Cerebellar nuclear complex (tissue), 1 donor: ENCODE measurements around the gene INPP5A.

Source experiments
- DNase-seq, 2 experiments: peaks; one replicate each; lab custom pipeline; 2025; lab: John Stamatoyannopoulos, UW

The INPP5A gene

DNA sequence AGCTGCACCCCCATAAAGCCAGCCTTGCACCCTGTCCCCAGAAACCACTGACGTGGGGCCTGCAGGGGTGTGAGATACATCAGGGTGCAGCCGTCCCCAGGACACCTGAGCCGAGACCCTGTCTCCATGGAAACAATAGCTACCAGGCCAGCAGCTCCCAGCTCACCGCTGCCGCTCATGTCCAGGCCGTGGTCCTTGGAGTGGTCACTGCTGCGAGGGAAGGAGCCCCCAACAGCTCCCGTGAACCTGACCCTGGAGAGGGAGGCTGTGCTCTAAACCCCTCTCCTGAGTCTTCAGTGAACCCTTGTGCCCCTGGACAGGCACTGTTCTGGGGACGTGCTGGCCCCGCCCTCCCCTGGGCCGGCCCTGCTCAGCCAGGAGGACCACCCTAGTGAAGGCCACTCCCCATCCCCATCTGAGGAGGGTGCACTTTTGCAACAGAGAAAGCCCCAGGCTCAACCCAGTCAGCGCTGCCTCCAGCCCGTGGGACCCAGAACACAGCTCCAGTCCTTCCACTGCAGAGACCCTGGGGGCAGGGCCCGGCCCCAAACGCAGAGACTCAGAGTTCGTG, 19.6 kb upstream of the INPP5A start:
- DNase-seq: no peak

DNA sequence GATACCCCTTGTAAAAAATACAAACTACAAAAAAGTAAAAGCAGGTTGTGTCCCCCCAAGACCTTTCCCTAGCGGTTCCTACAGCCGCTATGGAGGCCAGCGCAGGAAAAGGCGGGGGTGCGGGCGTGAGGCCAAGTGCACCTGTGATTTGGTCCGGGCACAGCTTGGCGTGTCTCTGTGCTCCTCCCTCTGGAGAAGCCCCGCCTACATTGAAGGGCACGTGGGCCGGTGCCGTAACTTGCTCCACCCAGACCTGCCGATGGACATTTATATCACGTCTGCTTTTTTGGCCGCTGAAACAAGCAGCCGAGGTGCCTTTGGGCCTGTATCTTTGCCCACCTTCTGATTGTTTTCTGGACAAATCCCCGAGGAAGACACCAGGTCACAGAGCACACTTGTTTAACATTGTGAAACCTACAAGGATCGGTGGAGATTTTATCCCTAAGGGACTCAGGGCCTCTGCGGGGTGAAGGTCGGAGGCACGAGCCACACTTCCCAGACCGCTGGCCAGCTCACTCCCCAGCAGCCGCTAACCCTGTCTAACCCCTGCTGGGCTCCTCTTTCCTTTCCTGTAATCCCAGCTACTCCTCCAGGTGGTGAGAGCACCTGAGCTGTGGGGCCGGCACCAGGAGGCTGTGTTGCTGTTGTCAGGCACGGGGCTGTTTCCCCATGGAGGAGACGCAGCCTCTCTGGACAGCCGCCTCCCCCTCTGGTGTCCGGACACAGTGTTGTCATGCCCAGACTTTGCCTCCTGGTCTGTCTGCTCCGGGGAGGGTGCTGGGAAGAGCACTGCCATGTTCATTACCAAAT, 18.8 kb upstream of the INPP5A start:
- DNase-seq: no peak

DNA sequence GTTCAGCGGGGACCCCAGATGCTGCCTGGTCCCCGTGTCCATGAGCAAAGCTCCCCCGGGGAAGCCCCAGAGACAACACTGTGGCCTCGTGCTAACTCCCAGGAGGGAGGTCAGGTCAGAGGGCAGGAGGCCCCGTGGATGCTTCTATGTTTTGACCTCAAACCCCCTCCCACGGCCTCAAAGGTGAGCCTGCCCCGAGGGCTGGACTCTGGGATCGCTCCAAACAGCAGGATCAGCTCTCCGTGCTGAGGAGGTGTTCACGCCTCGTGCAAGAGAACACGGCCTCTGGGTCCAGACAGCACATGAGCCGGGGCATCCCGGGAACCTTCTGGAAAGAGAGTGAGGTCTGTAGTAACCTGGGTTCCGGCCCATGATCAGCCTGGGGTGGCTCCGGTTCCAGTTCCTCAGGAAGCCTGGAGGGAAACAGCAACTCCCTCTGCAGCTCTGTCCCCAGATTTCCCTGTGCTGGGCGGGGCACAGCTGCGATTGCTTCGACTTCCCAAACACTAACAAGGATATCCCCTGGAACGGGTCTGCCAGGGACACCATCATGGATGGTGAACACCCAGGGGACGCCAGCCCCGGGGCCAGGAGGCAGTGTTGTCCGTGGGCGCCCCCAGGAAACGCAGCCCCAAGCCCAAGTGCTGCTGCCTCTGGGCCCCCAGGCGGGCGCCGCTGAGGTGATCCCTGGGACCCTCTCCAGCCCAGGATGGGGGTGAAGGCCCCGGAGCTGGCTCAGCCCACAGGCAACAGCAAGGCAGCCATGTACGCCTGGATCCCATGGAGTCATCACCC, 18.0 kb upstream of the INPP5A start:
- no peak for DNase-seq

DNA sequence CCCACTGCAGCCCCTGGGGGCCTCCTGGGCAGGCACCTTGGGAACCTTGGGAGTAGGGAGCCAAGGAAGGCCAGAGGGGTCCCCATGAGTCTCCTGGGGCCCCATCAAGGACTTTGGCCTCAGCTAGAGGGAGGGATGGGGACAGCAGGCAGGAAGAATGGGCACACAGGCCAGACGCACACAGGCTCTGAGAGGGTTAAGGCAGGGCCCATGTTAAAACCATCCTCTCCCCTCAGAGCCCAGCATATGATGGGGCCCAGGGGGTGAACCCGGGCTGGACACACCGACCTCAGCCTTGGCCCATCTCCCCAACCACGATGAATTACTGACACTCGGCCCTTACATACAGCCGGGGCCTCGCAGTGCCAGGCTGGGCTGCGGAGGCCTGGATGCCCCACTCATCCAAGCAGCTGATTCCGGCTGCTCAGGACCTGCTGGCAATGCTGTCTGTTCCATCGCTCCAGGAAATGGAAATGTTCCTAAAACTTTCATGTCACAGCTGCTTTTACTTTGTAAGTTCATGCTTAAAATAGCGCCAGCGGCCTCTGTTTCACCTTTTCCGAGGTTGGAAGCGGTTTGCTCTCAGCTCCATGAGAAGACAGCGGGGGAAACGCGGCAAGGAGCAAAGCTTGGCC, 17.3 kb upstream of the INPP5A start:
- no peak for DNase-seq

DNA sequence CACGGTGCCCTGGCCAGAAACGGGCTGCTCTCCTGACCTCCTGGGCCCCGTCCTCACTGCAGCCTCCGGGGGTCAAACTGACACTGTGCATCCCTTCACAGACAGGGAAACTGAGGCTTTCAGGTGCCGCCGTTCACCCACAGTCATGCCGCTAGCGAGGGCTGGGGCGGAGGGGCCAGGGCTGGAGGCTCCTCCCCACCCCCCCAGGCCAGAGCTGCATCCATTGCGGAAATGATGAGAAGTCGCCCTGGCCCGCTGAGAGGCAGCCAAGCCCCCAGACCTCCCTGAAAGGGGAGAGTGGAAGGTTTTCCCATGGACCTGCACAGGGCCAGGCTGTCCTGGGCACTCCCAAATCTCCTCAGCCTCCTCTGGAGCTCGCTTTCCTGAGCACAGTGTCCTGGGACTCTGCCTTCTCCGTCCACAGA, 16.5 kb upstream of the INPP5A start:
- DNase-seq: no peak

DNA sequence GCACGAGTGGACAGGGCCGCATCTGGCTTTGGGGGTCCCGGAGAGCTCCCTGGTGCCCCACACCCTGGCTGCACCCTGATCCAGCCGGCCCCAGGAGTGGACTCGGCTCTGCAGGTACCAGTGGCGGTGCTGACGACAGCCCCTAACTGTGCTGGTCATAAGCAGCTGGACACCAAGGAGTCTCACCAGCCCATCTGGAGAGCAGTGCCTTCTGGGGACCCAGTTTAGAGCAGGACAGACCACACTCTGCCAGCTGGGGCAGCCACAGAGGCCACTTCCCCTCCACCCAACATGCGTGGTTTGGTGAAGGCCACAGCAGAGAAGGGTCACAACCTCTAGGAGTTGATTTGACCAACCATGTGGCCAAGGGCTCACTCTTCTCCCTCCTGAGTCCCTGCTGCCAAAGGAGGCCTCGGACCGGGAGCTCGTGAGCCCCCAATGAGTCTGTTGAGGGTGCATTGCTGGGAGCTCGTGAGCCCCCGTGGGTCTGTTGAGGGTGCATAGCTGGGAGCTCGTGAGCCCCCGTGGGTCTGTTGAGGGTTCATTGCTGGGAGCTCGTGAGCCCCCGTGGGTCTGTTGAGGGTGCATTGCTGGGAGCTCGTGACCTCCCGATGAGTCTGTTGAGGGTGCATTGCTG, 16.0 kb upstream of the INPP5A start:
- no peak for DNase-seq

DNA sequence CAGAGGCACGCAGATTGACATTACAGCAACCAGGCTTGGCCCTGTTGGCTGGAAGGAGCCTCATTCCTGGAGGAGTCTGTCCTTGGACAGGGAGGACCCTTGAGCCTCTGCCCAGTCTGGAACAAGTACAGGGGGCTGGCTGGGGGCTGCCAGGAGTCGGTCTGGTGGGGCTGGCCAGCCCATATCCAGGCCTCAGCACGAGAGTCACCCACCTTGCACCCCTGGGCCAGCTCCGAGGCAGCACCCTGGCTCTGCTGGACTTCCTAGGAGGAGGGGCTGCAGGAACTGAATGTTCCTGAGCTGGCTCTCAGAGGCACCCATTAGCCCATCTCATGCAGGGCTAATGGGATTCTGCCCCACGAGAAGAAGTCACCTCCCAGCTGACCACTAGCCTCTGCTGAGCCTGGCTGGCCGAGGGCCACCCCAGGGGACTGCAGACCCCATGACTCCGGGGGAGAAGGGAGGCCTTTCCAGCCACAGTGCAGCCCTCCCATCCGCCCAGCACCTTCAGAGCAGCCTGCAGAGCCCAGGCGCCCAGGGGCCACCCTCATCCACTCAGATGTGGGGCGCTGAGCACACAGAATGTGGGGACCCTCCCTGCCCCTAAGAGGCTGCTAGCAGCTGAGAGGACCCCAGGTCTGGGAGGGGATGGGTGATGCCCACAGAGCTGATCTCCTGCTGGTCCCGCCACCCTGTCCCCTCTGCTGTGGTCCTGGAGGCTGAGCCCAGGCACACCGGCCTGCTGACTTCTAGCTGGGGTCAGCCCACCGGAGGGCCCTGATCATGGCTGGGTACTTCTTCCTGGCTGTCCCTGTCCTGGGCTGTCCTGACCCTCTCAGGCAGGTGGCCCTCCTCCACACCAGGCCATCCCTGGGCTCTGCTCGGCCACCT, 14.8 kb upstream of the INPP5A start:
- DNase-seq: no peak

DNA sequence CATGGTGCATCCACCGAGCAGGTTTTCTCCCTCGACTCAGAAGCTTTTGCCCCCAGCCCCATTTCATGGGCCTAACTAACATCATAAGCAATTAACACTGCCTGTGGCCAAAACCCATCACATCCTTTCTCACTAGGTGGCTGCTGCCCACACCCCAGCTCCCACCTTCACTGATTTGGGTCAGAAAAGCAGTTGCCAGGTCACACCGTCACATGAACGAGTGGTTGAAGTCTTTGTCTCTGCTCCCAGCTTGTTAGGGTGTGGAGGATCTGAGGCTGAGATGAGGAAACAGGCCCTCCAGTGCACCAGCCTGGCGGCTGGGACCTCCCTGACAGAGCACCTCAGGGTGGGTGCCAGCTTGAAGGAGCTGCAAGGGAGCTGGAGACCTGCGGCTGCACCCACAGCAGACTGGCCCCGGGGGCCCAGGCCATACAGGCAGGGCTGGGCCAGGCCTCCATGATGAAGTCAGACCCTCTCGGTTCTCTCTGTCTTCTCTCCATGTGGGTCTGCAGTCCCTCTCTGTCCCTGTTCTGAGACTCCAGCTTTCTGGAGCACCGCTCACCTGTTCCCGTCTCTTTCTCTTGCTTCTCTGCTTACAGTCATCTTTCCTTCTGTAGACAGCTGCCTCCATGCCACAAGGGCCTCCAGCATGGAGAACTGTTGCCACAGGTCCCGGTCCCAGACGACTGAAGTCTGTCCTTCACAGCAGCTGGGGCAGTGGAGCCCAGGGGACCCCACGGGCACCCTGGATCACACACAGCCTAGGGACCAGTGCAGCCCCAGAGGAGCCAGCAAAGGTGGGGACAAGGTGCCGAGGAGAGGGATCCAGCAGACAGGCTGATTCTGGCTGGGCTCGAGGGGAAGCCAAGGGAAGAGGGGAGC, 13.8 kb upstream of the INPP5A start:
- no peak for DNase-seq

DNA sequence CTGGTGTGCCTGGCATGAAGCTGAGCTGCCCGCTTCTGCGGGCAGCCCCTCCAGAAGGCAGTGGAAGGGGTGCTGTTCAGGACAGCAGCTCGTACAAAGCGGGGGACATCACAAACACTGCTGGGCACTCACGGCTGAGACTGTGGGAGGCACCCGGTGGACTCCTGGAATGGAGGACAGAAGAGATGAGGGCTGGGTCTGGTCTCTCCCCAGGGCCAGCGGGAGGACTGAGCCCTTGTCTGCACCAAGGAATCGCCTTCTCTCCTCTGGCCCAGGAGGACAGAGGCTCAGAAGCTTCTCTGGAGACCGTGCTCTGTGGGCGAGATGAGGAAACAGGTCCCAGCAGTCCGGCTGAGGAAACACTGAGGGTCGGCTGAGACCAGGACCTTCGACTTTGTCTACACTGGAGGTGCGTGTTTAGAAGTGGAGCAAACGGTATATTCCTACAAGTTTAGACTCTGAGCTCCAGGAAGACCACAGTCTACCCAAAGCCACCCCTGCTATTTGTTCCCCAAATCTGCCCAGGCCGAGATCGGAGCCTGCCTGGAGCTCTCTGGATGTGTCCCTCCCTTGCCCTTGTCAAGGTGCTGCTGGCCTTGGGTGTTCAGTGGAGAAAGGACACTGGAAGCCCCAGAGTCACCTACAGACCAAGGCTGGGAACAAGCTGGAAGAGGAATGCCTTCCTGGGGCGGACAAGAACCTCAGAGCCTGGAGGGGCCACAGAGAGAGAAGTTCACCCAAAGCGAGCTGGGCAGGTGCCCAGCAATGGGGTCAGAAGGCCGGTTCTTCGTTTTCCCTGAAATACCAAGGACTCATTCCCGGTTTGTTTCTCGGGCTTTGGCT, 12.9 kb upstream of the INPP5A start:
- no peak for DNase-seq

DNA sequence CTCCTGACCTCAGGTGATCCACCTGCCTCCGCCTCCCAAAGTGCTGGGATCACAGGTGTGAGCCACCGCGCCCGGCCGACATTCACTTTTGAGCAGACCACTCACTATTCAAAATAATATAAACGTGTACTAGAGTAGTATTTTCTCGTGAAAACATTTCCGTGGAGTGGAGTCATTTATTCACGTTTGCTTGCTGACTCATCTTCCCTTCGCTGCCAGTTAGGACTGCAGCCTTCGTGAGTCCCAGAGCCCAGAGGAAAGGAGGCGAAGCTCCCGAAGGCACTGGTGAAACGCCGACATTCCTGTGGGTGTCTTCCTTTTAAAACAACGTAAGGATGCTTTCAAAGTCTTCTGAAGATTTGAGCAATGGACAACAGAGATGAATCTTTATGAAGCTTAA, 10.9 kb upstream of the INPP5A start:
- DNase-seq: no peak

DNA sequence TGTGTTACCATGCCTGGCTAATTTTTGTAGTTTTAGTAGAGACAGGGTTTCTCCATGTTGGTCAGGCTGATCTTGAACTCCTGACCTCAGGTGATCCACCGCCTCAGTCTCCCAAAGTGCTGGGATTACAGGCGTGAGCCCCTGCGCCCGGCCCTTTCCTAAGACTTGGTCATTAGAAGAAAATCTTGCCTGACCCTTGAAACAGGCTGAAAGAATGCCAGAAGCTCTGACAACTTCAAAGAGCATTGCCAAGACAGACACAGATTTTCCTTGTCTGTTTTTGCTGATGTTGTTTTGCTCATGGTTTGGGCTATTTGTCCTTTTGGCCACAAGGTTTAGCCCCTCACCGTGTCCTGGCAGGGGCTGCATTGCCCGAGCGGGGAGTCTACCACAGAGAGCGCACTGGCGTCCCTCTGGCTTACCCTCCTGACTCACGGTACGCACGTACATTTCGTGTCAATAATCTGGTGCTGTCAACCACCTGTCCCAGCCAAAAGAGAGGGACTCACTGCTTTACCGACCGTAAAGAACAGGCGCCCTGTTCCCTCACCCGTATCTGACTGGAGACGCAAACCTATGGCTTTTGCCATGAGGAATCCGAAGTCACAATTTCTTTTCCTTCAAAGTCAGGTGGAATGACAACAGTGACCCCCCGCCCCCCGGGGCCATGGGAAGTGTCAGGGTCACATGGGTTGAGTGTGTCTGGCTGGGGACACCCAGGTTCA, 10.1 kb upstream of the INPP5A start:
- no peak for DNase-seq

DNA sequence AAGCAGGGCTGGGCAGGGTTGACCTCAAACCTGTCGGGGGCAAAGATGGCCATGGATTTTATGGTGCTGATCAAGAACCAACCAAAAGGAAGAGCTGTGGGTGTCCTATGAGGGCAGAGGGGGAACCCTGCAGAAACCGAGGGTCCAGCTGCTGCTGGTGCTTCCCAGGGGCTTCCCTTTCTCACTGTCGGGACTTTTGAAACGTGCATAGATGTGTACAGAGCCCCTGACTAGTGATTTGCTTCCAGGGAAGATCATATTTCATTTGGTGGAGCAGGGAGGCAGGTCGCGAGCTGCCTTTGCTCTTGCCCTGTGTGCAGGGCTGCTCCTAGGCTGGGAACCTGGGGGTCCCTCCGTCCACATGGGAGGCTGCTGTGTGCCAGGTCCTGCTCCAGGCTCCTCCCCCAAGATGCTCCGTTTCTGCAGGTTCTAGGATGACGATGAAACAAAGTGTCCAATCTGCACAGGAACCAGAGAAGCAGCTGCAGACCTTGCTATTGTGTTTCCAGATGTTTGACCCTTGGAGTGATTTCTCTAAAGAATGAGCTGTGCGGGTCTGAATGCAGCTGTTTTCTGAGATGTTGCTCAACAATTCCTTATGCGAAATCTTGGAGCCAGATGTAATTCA, 9.4 kb upstream of the INPP5A start:
- no peak for DNase-seq

DNA sequence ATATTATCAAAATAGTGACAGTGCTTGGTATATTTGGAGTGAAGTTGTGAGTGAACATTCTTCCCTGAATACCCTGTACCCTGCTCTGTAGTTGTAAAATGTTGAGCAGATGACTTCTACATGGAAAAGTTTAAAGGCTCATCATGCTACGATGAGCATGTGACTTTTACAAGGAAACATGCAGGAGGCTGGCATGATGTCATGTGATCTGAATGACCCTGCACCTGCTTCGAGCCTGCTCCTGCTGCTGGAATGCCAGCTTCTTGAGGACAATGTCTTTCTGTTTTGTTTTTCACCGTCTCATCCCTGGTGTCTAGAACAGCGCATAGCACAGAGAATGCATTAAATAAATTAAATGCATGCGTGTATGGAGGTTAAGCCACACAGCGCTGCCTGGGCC, 5.4 kb upstream of the INPP5A start:
- DNase-seq: no peak

DNA sequence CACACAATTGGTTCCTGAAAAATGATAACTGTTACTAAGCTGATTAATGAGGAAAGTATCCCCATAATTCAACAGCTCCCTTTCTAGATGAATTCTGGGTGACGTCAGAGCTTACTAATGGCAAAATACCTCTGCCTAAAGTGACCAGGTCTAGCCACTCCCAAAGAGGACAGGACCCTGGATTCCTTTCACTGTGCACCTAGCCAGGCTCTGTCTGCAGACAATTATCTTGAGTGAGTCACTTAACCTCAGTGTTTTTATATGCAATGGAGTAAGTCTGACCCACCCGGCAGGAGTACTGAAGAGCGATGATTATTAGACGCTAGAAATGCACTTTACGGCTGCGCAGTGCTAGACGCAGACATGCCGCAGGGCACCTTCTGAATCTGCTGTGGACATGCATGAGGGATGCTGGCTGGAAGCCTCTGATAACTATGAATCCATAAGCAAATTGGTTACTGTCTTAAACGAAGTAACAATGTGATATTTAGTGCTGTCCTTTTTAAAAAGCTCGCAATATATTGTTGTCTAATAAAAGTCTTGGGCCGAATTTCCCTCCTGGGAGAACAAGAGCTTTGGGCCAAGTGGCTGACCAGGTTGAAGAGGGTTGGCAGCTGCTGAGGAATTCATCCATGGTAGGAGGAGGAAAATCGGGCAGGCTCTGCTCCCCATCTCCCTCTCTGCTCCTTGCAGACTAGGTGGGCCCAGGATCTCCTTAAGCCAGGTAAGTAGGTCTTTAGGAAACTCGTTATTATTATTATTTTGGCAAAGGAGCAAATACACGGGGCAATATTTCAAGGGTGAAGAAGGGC, 4.6 kb upstream of the INPP5A start:
- DNase-seq: no peak

DNA sequence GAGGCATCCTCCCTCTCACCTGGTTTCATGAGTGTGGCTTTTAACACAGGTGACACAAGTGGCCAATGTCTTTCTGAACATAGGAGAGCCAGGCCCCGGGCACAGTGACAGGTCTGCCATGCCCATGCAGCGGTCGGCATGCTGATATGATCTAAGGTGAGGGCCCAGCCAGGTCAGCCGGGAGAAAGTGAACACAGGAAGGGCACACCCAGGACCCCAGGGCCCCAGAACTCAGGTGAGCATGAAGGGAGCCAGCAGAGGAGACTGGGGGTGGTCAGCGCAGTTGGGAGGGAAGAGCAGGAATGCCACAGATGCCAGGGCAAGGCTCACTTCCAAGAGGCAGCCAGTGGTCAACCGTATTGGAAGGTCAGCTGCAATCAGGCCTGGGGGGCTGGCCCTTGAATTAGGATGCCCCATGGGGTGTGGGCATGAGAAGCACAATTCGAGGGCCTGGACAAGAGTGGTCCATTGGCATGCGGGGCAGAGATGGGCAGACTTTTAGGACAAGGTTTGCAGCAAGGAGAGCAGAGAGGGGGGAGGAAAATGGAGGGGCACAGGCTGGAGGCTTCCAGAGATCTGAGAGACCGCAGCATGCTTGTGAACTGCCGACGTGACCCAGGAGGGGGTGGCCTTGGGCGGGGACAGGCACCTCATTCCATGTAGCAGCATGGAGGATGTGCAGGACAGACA, 3.9 kb upstream of the INPP5A start:
- no peak for DNase-seq

DNA sequence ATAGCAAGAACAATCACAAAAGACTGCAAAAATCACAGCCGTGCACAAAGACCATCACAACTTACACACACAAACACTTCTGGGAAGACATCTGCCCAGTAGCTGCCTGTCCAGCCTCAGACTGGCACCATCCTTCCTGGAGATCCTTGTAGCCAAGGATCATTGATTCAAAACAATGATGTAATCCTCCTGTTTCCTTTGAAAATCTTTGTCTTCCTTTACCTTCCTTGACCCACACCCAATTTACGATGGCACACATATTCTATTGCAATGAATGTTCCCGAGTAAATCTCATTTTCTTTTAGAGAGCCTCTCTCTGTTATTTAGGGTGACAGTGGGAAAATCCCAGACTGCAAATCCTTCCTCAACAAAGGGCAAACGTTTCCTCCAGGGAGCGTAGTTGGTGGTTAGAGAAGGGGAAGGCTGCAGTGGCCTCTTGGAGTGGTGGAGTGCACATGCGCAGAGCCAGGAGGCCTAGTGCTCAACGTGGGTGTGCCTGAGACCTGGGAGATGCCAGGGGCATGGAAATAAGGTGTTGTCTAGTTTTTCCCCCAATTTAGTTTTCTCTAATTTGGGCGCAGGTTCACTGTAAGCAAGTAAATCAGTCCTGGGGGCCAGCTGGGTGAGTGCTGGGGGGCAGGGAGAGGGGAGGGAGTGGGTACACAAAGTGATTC, 3.1 kb upstream of the INPP5A start:
- no peak for DNase-seq
